Measurements from ENCODE around the gene TMEM179. TPM values are rescaled to one million over a fixed set of nuclear protein-coding genes. Genes with fewer than 3 reads are reported as not detected.

Gene TMEM179
- total RNA-seq, 4 donors from 2014 or later: not detected

GRCh38 chr14:104542871-104543830 is 61.4 kb downstream of the TMEM179 start:
- ATAC-seq (ENCODE audit: low FRiP score) (no peak), DNase-seq (ENCODE audit: low spot score) (no peak)
- TF ChIP-seq CTCF (IDR thresholded peaks at IDR 0.05): no peak

DNA sequence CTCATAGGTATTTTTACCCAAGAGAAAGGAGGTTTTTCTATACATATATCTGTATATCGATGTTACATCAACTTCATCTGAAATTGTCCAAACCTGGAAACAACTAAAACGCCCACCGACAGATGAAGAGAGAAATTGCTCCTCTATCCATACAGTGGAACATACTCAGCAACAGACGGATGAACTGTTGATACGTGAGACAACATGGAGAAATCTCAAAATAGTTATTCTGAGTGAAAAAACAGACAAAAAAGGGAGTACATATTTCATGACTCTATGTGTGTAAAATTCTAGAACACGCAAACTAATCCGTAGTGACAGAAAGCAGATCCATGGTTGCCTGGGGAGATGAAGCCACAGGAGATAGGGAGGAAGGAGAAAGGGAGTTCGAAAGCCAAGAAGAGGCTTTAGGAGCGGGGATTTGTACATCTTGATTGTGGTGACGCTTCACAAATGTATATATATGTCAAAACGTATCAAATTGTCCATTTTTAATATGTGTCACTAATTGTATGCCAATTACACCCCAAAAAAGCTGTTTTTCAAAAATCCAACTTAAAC is 62.6 kb downstream of the TMEM179 start:
- ATAC-seq (ENCODE audit: low FRiP score) (no peak), DNase-seq (ENCODE audit: low spot score) (no peak)
- TF ChIP-seq CTCF (IDR thresholded peaks at IDR 0.05): no peak

Other genes starting within 250 kb of the TMEM179 start
- 10 to 100 TPM; 25.8 to 57.8 (median 35.4) TPM for gene C14orf180, start 25.0 kb downstream of the TMEM179 start, total RNA-seq
- 100 to 1,000 TPM in 1 of 4 donors, 10 to 100 TPM in 3; 50.9 to 104 (median 87.5) TPM for gene INF2, start 84.8 kb upstream of the TMEM179 start, total RNA-seq
- 10 to 100 TPM in 1 of 4 donors, 1 to 10 TPM in 3; 3.7 to 26.0 (median 5.6) TPM for gene ADSS1, start 119.5 kb upstream of the TMEM179 start, total RNA-seq
- gene SIVA1, start 148.4 kb upstream of the TMEM179 start, total RNA-seq: 100 to 1,000 TPM; 141 to 262 (median 167) TPM
- 100 to 1,000 TPM; 104 to 121 (median 107) TPM for gene AKT1, start 191.0 kb upstream of the TMEM179 start, total RNA-seq
- gene ZBTB42, start 196.3 kb upstream of the TMEM179 start, total RNA-seq: 1 to 10 TPM; 3.0 to 8.0 (median 6.3) TPM